Suprapubic skin (tissue), 3 donors: ENCODE data around the gene CREB1.

Experiments
- CTCF ChIP-seq, 2 donors: fragments of 200-600 bp in 1 of 2; fragments of 450-650 bp in 1 of 2; sonication (generic) in 1 of 2; IDR thresholded peaks; one replicate each; pipeline ENCODE4 v1.5.1; 2016 to 2019; ENCODE audit warnings: antibody characterized with exemption in 2 of 2, mild to moderate bottlenecking in 1 of 2, moderate library complexity in 1 of 2
- EP300 ChIP-seq: sonication (generic); formaldehyde crosslinking; IDR thresholded peaks from one replicate; pipeline ENCODE4 v1.6.1; 2017; ENCODE audit warnings: antibody characterized with exemption
- POLR2A ChIP-seq, 2 donors: fragments of 450-650 bp; IDR thresholded peaks; one replicate each; pipeline ENCODE4 v1.6.1; 2017; ENCODE audit warnings: antibody characterized with exemption in 2 of 2, mild to moderate bottlenecking in 2 of 2, moderate library complexity in 2 of 2

GRCh38 chr2:207523005-207523404, 6.8 kb upstream of the CREB1 start:
- TF ChIP-seq EP300 (no peak), CTCF (IDR thresholded peaks at IDR 0.05) (no peak), POLR2A (IDR thresholded peaks at IDR 0.05) (no peak)
